Measurements from ENCODE around the gene WNK2.

The WNK2 gene

GRCh38 chr9:93262537-93263310, 78.8 kb downstream of the WNK2 start:
- DNase-seq (ENCODE audit: insufficient read length, low spot score): no peak
- TF ChIP-seq POLR2A (IDR thresholded peaks at IDR 0.05; ENCODE audit: low read depth, low read length): no peak
- FAIRE-seq: no peak

GRCh38 chr9:93263334-93264229, 79.6 kb downstream of the WNK2 start:
- TF ChIP-seq POLR2A (IDR thresholded peaks at IDR 0.05; ENCODE audit: low read depth, low read length): no peak
- no peak for DNase-seq (ENCODE audit: insufficient read length, low spot score)
- no peak for FAIRE-seq

GRCh38 chr9:93264338-93265125, 80.6 kb downstream of the WNK2 start:
- no peak for TF ChIP-seq POLR2A (IDR thresholded peaks at IDR 0.05; ENCODE audit: low read depth, low read length)
- no peak for DNase-seq (ENCODE audit: insufficient read length, low spot score)
- no peak for FAIRE-seq

- TF ChIP-seq POLR2A (IDR thresholded peaks at IDR 0.05; ENCODE audit: low read depth, low read length): no peak
- FAIRE-seq (no peak), DNase-seq (ENCODE audit: insufficient read length, low spot score) (no peak)
Measured at GRCh38 chr9:93265301-93265971, 81.5 kb downstream of the WNK2 start.

DNA sequence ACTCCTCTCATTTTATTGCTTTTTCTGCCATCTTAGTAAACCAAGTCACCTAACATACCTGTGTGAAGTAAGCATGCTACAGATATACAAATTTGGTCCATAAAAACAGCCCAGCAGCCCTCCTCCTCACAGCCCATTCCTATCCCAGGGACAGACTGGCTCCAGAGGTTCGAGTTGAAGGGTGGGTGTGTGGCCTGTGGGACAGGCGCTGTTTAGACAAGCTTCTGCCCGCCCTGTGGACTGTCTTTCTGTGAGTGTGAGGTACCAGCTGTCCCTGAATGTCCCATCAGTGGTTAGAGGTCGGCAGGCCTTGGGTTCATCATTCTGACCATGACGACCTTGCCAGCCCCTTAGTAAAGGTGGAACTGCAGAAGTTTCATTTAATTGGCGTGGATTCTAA, 82.0 kb downstream of the WNK2 start:
- no peak for TF ChIP-seq POLR2A (IDR thresholded peaks at IDR 0.05; ENCODE audit: low read depth, low read length)
- FAIRE-seq (no peak), DNase-seq (ENCODE audit: insufficient read length, low spot score) (no peak)

DNA sequence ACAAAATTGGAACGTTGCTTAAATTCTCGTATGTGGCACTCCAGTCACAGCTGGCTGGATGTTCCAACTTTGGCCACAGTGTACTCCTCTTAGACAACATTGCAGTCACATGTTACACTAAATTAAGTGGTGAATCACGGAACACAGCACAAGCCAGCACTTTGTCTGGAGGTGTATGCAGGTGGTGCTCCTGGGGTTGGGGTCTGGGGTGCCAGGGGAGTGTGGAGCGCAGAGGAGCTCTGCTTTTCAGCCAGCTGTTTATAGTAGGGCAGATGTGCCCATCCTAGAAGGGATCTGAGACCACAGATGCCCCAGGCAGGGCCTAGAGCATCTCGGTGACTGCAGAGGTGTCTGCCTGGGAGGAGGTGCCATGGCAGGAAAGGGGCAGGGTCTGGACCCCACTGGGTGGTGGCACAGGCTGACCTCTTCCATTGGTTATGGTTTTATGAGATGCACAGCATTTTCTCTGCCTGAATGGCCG, 82.6 kb downstream of the WNK2 start:
- FAIRE-seq: no peak
- DNase-seq (ENCODE audit: insufficient read length, low spot score): no peak
- no peak for TF ChIP-seq POLR2A (IDR thresholded peaks at IDR 0.05; ENCODE audit: low read depth, low read length)

DNA sequence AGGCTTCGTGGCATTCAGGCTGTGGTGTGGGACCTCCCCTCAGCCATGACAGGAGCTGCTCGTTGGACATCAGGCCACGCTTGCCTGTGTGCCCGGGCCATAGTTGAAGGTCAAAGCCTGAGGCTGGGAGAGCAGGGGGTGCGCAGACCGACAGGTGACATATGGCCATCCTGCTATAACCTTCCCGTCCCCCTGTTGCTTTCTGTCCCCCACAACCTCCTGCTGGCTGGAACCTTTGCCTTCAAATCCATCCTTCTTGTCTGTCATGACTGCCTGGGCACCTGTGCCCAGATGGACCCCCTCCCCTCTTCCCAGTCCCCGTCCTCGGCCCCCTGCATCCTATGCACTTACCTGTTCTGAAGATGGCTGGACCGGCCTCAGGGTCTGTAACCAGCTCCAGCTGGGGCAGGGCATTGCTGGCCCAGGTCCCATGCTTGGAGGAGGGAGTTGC, 83.2 kb downstream of the WNK2 start:
- FAIRE-seq (no peak), DNase-seq (ENCODE audit: insufficient read length, low spot score) (no peak)
- TF ChIP-seq POLR2A (IDR thresholded peaks at IDR 0.05; ENCODE audit: low read depth, low read length): no peak

DNA sequence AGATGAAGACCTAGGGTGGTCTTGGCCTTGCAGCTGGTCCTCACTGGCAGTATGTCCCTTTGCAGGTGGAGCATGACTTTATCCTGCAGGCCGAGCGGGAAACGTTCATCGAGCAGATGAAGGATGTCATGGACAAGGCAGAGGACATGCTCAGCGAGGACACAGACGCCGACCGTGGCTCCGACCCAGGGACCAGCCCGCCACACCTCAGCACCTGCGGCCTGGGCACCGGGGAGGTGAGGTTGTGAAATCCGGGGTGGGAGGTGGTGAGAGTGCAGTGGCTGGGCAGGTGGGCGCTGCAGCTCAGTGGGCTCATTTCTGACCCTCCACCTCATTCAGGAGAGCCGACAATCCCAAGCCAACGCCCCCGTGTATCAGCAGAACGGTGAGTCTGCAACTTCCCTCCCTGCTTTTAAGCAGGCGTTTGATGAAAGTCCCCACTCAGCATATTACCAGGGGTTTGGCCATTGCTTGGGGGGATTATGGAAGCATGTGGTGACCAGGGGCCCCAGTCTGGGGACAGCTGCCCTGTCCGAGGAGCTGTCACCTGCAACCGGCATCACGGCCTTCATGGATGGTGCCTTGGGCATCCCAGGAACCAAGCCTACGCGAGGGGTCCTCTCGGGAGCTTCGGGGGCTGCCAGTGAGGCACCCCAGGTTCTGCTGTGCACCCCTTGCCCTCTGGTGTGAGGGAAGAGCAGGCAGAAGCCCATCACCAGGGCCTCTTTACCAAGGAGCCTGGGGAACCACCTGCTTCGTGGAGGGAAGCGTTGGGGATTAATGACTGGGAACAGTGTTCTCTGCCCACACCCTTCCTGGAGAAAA, 84.0 kb downstream of the WNK2 start:
- no peak for FAIRE-seq
- DNase-seq (ENCODE audit: insufficient read length, low spot score): no peak
- no peak for TF ChIP-seq POLR2A (IDR thresholded peaks at IDR 0.05; ENCODE audit: low read depth, low read length)

- DNase-seq (ENCODE audit: insufficient read length, low spot score) (no peak), FAIRE-seq (no peak)
- TF ChIP-seq POLR2A (IDR thresholded peaks at IDR 0.05; ENCODE audit: low read depth, low read length): no peak
Measured at GRCh38 chr9:93268551-93269314, 84.8 kb downstream of the WNK2 start.

DNA sequence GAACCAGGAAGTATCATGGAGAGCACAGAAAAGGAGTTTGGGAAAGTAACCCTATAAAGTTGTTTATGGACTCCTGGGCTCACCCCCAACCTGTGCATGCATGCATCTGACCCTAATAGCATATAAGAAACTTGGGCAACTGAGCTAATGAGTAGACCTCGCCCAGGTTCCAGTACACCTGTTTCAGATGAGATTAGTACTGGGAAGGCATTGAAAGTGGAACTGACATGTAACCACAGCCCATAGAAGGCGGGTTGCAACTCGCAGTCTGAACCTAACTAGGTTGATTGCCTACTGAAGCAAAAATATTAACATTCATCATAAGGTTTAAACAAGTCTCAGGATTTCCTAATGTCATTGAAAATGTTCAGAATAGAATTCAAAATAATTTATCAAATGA, 87.0 kb downstream of the WNK2 start:
- FAIRE-seq: no peak
- DNase-seq (ENCODE audit: insufficient read length, low spot score): no peak
- TF ChIP-seq POLR2A (IDR thresholded peaks at IDR 0.05; ENCODE audit: low read depth, low read length): no peak

DNA sequence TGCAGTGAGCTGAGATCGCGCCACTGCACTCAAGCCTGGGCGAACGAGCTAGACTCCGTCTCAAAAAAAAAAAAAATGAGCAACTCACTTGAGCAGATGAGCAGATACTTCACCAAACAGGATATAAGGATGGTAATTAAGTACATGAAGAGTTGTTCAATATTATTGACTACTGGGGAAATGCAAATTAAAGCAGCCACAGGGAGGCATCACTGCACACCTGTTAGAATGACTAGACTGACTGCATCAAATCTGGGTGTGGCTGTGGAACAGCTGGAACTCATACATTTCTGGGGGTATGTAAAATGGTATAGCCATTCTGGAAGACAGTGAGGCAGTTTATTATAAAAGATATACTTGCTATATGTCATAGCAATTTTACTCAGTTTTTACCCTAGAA, 93.0 kb downstream of the WNK2 start:
- FAIRE-seq: no peak
- DNase-seq (ENCODE audit: insufficient read length, low spot score): no peak
- TF ChIP-seq POLR2A (IDR thresholded peaks at IDR 0.05; ENCODE audit: low read depth, low read length): no peak

DNA sequence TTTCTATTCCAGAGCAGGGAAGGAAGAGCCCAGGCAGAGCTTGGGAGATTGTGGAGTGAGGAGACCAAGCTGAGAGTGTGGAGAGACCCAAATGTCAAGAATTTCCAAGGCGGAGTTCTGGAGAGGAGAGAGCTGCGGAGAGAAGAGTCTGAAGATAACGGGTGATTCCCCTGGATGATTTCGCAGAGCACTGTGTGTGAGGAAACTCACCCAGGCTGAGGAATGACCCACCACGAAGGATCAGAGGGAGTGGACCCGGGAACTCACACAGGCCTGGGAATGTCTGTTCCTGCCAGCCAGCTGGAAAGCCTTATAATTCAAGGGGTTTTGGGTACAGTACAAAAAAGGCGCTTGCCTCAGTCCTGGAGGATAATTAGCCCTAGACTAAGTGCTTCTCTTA, 94.2 kb downstream of the WNK2 start:
- TF ChIP-seq POLR2A (IDR thresholded peaks at IDR 0.05; ENCODE audit: low read depth, low read length): no peak
- DNase-seq (ENCODE audit: insufficient read length, low spot score): no peak
- no peak for FAIRE-seq
